Measurements from ENCODE around the gene FLT1.

- TF ChIP-seq YY1 (IDR thresholded peaks at IDR 0.05; ENCODE audit: insufficient read depth, insufficient read length) (no peak), ZNF274 (IDR thresholded peaks at IDR 0.05; ENCODE audit: low read depth, low read length) (no peak), SUZ12 (IDR thresholded peaks at IDR 0.05; ENCODE audit: extremely low read depth, insufficient read depth, insufficient read length) (no peak)
Observed at GRCh38 chr13:28534210-28534609, 39.3 kb upstream of the FLT1 start.

Measured in NT2/D1 (cell line).